ENCODE data around the gene CCR7.

The CCR7 gene

GRCh38 chr17:40556884-40557414 is 8.3 kb downstream of the CCR7 start:
- no peak overlapping the region for H3K4me3 ChIP-seq (ENCODE audit: low read length)
- DNase-seq (ENCODE audit: low read depth), result no peak
- no peak for TF ChIP-seq CTCF (IDR thresholded peaks at IDR 0.05; ENCODE audit: insufficient read depth, low read depth, low read length, missing control alignments)

GRCh38 chr17:40556198-40556661 is 9.0 kb downstream of the CCR7 start:
- TF ChIP-seq CTCF (IDR thresholded peaks at IDR 0.05; ENCODE audit: insufficient read depth, low read depth, low read length, missing control alignments), result no peak
- H3K4me3 ChIP-seq (ENCODE audit: low read length), result no peak overlapping the region
- DNase-seq (ENCODE audit: low read depth), result no peak

GRCh38 chr17:40555296-40556190 is 9.7 kb downstream of the CCR7 start:
- DNase-seq (ENCODE audit: low read depth), result no peak
- no peak overlapping the region for H3K4me3 ChIP-seq (ENCODE audit: low read length)
- TF ChIP-seq CTCF (IDR thresholded peaks at IDR 0.05; ENCODE audit: insufficient read depth, low read depth, low read length, missing control alignments), result no peak

- no peak for DNase-seq (ENCODE audit: low read depth)
- TF ChIP-seq CTCF (IDR thresholded peaks at IDR 0.05; ENCODE audit: insufficient read depth, low read depth, low read length, missing control alignments), result no peak
- H3K4me3 ChIP-seq (ENCODE audit: low read length), result no peak overlapping the region
Measured at GRCh38 chr17:40554646-40555295, 10.5 kb downstream of the CCR7 start.

- no peak for DNase-seq (ENCODE audit: low read depth)
- no peak overlapping the region for H3K4me3 ChIP-seq (ENCODE audit: low read length)
- TF ChIP-seq CTCF (IDR thresholded peaks at IDR 0.05; ENCODE audit: insufficient read depth, low read depth, low read length, missing control alignments), result no peak
Measured at GRCh38 chr17:40553694-40554534, 11.4 kb downstream of the CCR7 start.

GRCh38 chr17:40552806-40553693 is 12.2 kb downstream of the CCR7 start:
- TF ChIP-seq CTCF (IDR thresholded peaks at IDR 0.05; ENCODE audit: insufficient read depth, low read depth, low read length, missing control alignments), result no peak
- no peak for DNase-seq (ENCODE audit: low read depth)
- H3K4me3 ChIP-seq (ENCODE audit: low read length), result no peak overlapping the region
